ENCODE measurements around the gene PSMD9.

GRCh38 chr12:121899590-121899989, 11.0 kb downstream of the PSMD9 start:
- TF ChIP-seq CREB1 (IDR thresholded peaks at IDR 0.05; ENCODE audit: low read depth) (no peak), REST (IDR thresholded peaks at IDR 0.05; ENCODE audit: low read depth) (no peak)
